Stimulated activated naive CD8-positive, alpha-beta T cell treated with anti-CD3 and anti-CD28 coated beads, Interleukin-15, Interleukin-2, amounts not matched to agents 100 ng/mL and 50 ng/mL, for 24 hours (primary cell): ENCODE data around the gene SH3GL1.

Source experiments
- H3K27ac Mint-ChIP-seq: one replicate; pipeline ENCODE4 v1.8.0; 2021; ENCODE audit warnings: mild to moderate bottlenecking, mixed read lengths
- H3K27me3 Mint-ChIP-seq: one replicate; pipeline ENCODE4 v1.8.0; 2021; ENCODE audit warnings: mixed read lengths
- H3K36me3 Mint-ChIP-seq: one replicate; pipeline ENCODE4 v1.8.0; 2021; ENCODE audit warnings: low read depth, mixed read lengths
- H3K4me1 Mint-ChIP-seq: one replicate; pipeline ENCODE4 v1.8.0; 2021; ENCODE audit warnings: low read depth, mixed read lengths
- H3K4me3 Mint-ChIP-seq: one replicate; pipeline ENCODE4 v1.8.0; 2021; ENCODE audit warnings: mild to moderate bottlenecking, mixed read lengths
- H3K9me3 Mint-ChIP-seq: one replicate; pipeline ENCODE4 v1.8.0; 2021; ENCODE audit warnings: mixed read lengths

Gene SH3GL1

GRCh38 chr19:4326215-4326836 is 74.0 kb downstream of the SH3GL1 start:
- H3K4me3 Mint-ChIP-seq: peak overlapping the region; percentile 39
- H3K27ac Mint-ChIP-seq: no peak overlapping the region
- peaks cover 28% of the 10 kb centered on the region for H3K4me1 Mint-ChIP-seq

GRCh38 chr19:4324228-4324627 is 76.1 kb downstream of the SH3GL1 start:
- Mint-ChIP-seq H3K36me3 (no peaks in the 10 kb centered on the region), H3K4me3 (no peak overlapping the region), H3K27ac (no peak overlapping the region), H3K9me3 (peaks cover 5% of the 10 kb centered on the region), H3K4me1 (peaks cover 25% of the 10 kb centered on the region), H3K27me3 (peaks cover 4% of the 10 kb centered on the region)

More at GRCh38 chr19:4326215-4326836, 74.0 kb downstream of the SH3GL1 start:
- H3K9me3 Mint-ChIP-seq: no peaks in the 10 kb centered on the region
- no peaks in the 10 kb centered on the region for H3K36me3 Mint-ChIP-seq
- H3K27me3 Mint-ChIP-seq: peaks cover 4% of the 10 kb centered on the region

- peaks cover 25% of the 10 kb centered on the region for H3K4me1 Mint-ChIP-seq
- peaks cover 11% of the 10 kb centered on the region for H3K9me3 Mint-ChIP-seq
- no peak overlapping the region for H3K27ac Mint-ChIP-seq
Measured at GRCh38 chr19:4323692-4324091, 76.7 kb downstream of the SH3GL1 start.

GRCh38 chr19:4322942-4323665 is 77.2 kb downstream of the SH3GL1 start:
- Mint-ChIP-seq H3K36me3 (no peaks in the 10 kb centered on the region), H3K9me3 (peaks cover 11% of the 10 kb centered on the region), H3K27me3 (peaks cover 4% of the 10 kb centered on the region), H3K4me3 (no peak overlapping the region), H3K4me1 (peaks cover 21% of the 10 kb centered on the region), H3K27ac (no peak overlapping the region)

More at GRCh38 chr19:4323692-4324091, 76.7 kb downstream of the SH3GL1 start:
- peaks cover 4% of the 10 kb centered on the region for H3K27me3 Mint-ChIP-seq
- no peaks in the 10 kb centered on the region for H3K36me3 Mint-ChIP-seq
- H3K4me3 Mint-ChIP-seq: no peak overlapping the region

GRCh38 chr19:4320419-4320818 is 79.9 kb downstream of the SH3GL1 start:
- H3K27ac Mint-ChIP-seq: no peak overlapping the region

GRCh38 chr19:4319067-4319718 is 81.2 kb downstream of the SH3GL1 start:
- peaks cover 11% of the 10 kb centered on the region for H3K9me3 Mint-ChIP-seq
- H3K4me3 Mint-ChIP-seq: no peak overlapping the region
- H3K27me3 Mint-ChIP-seq: no peaks in the 10 kb centered on the region
- no peaks in the 10 kb centered on the region for H3K4me1 Mint-ChIP-seq
- no peaks in the 10 kb centered on the region for H3K36me3 Mint-ChIP-seq
- H3K27ac Mint-ChIP-seq: no peak overlapping the region

More at GRCh38 chr19:4320419-4320818, 79.9 kb downstream of the SH3GL1 start:
- Mint-ChIP-seq H3K4me1 (no peaks in the 10 kb centered on the region), H3K4me3 (no peak overlapping the region), H3K9me3 (peaks cover 11% of the 10 kb centered on the region), H3K36me3 (no peaks in the 10 kb centered on the region), H3K27me3 (no peaks in the 10 kb centered on the region)

GRCh38 chr19:4318460-4318859 is 81.9 kb downstream of the SH3GL1 start:
- H3K27ac Mint-ChIP-seq: no peak overlapping the region
- peaks cover 11% of the 10 kb centered on the region for H3K9me3 Mint-ChIP-seq
- H3K36me3 Mint-ChIP-seq: no peaks in the 10 kb centered on the region
- no peaks in the 10 kb centered on the region for H3K4me1 Mint-ChIP-seq
- H3K4me3 Mint-ChIP-seq: no peak overlapping the region
- no peaks in the 10 kb centered on the region for H3K27me3 Mint-ChIP-seq

- Mint-ChIP-seq H3K4me3 (no peak overlapping the region), H3K4me1 (no peaks in the 10 kb centered on the region), H3K9me3 (peaks cover 11% of the 10 kb centered on the region), H3K27ac (no peak overlapping the region), H3K36me3 (no peaks in the 10 kb centered on the region), H3K27me3 (no peaks in the 10 kb centered on the region)
Measured at GRCh38 chr19:4316956-4317355, 83.4 kb downstream of the SH3GL1 start.

GRCh38 chr19:4313847-4314490 is 86.4 kb downstream of the SH3GL1 start:
- peaks cover 3% of the 10 kb centered on the region for H3K9me3 Mint-ChIP-seq

More at GRCh38 chr19:4313847-4314490, 86.4 kb downstream of the SH3GL1 start:
- no peaks in the 10 kb centered on the region for H3K4me1 Mint-ChIP-seq
- no peak overlapping the region for H3K4me3 Mint-ChIP-seq
- H3K36me3 Mint-ChIP-seq: no peaks in the 10 kb centered on the region
- H3K27ac Mint-ChIP-seq: no peak overlapping the region
- H3K27me3 Mint-ChIP-seq: no peaks in the 10 kb centered on the region
